ENCODE data around the gene NDUFB3. TPM values are rescaled to one million over a fixed set of nuclear protein-coding genes. Genes with fewer than 3 reads are reported as not detected.
A peak's percentile ranks its signal among the peaks of the same experiment; 100 is the strongest.
"Not testable (repeated sequence)": the region's sequence is repeated elsewhere in the genome, so short reads cannot be mapped to it uniquely, and the experiment has no call there.

NDUFB3 gene
- polyA plus RNA-seq, 2 donors: 70.5 to 116 TPM

DNA sequence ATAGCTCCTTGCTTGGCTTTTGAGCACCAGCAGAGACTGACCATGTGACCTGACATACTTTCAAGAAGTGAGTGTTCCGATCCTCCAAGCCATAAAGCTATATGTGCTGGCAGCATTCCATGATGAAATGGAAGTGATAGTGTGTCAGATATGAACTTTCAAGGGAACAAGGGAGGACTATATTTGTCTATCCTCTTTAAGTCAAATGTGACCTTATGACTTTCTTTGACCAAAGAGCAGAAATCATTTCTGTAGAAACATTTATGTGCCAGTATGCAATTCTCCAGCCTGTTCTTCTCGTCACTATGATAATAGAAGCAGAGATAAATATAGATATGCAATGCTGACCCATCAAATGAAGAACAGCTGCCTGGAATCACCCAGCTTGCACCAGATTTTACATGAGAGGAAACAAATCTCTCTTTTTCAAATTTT is 14.7 kb upstream of the NDUFB3 start:
- Histone ChIP-seq H3K9me3 (ENCODE audit: control insufficient read depth in 2 of 2, insufficient read depth in 1 of 2, low read depth in 1 of 2, low read length in 1 of 2) (no peaks in the 10 kb centered on the region), H3K4me3 (ENCODE audit: low read depth in 1 of 2, low read length in 2 of 2) (no peak overlapping the region), H3K4me1 (ENCODE audit: control insufficient read depth in 2 of 2, insufficient read depth in 2 of 2, low read length in 1 of 2) (no peaks in the 10 kb centered on the region), H3K27me3 (ENCODE audit: control insufficient read depth in 1 of 2, insufficient read depth in 2 of 2, low read length in 2 of 2) (no peaks in the 10 kb centered on the region), H3K36me3 (ENCODE audit: control insufficient read depth in 2 of 2, insufficient read depth in 2 of 2, low read length in 1 of 2) (no peaks in the 10 kb centered on the region), H3K27ac (ENCODE audit: low read depth in 2 of 2, low read length in 1 of 2) (no peak overlapping the region)
- 53 to 58% methylated on average over 2 of the region's 2 CpGs for WGBS, 2 donors

- Histone ChIP-seq H3K27ac (ENCODE audit: low read depth in 2 of 2, low read length in 1 of 2) (no peak overlapping the region), H3K4me1 (ENCODE audit: control insufficient read depth in 2 of 2, insufficient read depth in 2 of 2, low read length in 1 of 2) (no peaks in the 10 kb centered on the region), H3K36me3 (ENCODE audit: control insufficient read depth in 2 of 2, insufficient read depth in 2 of 2, low read length in 1 of 2) (no peaks in the 10 kb centered on the region), H3K27me3 (ENCODE audit: control insufficient read depth in 1 of 2, insufficient read depth in 2 of 2, low read length in 2 of 2) (no peaks in the 10 kb centered on the region), H3K9me3 (ENCODE audit: control insufficient read depth in 2 of 2, insufficient read depth in 1 of 2, low read depth in 1 of 2, low read length in 1 of 2) (no peaks in the 10 kb centered on the region), H3K4me3 (ENCODE audit: low read depth in 1 of 2, low read length in 2 of 2) (no peak overlapping the region)
- WGBS, 2 donors: 73 to 85% methylated on average over 4 of the region's 4 CpGs
These were observed 14.0 kb upstream of the NDUFB3 start for GRCh38 chr2:201057715-201058248.

DNA sequence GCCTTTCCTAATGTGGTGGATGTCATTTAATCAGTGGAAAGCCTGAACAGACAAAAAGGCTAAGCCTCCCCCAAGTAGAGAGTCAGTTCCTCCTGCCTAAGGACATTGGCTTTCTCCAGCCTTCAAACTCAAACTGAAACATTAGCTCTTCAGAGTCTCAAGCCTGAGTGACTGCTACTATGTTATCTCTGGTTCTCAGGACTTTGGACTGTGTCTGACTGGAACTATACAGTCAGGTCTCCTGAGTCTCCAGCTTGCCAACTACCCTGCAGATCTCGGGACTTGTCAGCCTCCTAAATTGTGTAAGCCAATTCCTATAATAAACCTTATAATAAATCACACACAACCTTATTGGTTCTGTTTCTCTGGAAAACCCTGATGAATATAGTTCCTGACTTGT is 12.9 kb upstream of the NDUFB3 start:
- Histone ChIP-seq H3K36me3 (ENCODE audit: control insufficient read depth in 2 of 2, insufficient read depth in 2 of 2, low read length in 1 of 2) (no peaks in the 10 kb centered on the region), H3K27me3 (ENCODE audit: control insufficient read depth in 1 of 2, insufficient read depth in 2 of 2, low read length in 2 of 2) (no peaks in the 10 kb centered on the region), H3K27ac (ENCODE audit: low read depth in 2 of 2, low read length in 1 of 2) (no peak overlapping the region), H3K4me1 (ENCODE audit: control insufficient read depth in 2 of 2, insufficient read depth in 2 of 2, low read length in 1 of 2) (no peaks in the 10 kb centered on the region), H3K9me3 (ENCODE audit: control insufficient read depth in 2 of 2, insufficient read depth in 1 of 2, low read depth in 1 of 2, low read length in 1 of 2) (no peaks in the 10 kb centered on the region), H3K4me3 (ENCODE audit: low read depth in 1 of 2, low read length in 2 of 2) (no peak overlapping the region)
- 86 to 91% methylated on average over 1 of the region's 1 CpG for WGBS, 2 donors

- 90 to 92% methylated on average over 10 of the region's 10 CpGs for WGBS, 2 donors
- Histone ChIP-seq H3K36me3 (ENCODE audit: control insufficient read depth in 2 of 2, insufficient read depth in 2 of 2, low read length in 1 of 2) (no peaks in the 10 kb centered on the region), H3K27ac (ENCODE audit: low read depth in 2 of 2, low read length in 1 of 2) (no peak overlapping the region), H3K4me1 (ENCODE audit: control insufficient read depth in 2 of 2, insufficient read depth in 2 of 2, low read length in 1 of 2) (no peaks in the 10 kb centered on the region), H3K4me3 (ENCODE audit: low read depth in 1 of 2, low read length in 2 of 2) (no peak overlapping the region), H3K9me3 (ENCODE audit: control insufficient read depth in 2 of 2, insufficient read depth in 1 of 2, low read depth in 1 of 2, low read length in 1 of 2) (no peaks in the 10 kb centered on the region), H3K27me3 (ENCODE audit: control insufficient read depth in 1 of 2, insufficient read depth in 2 of 2, low read length in 2 of 2) (no peaks in the 10 kb centered on the region)
These were observed 11.6 kb upstream of the NDUFB3 start for GRCh38 chr2:201059961-201060755.

DNA sequence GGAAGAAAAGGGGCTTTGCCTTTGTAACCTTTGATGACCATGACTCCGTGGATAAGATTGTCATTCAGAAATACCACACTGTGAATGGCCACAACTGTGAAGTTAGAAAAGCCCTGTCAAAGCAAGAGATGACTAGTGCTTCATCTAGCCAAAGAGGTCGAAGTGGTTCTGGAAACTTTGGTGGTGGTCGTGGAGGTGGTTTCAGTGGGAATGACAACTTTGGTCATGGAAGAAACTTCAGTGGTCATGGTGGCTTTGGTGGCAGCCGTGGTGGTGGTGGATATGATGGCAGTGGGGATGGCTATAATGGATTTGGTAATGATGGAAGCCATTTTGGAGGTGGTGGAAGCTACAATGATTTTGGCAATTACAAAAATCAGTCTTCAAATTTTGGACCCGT is 8.3 kb upstream of the NDUFB3 start:
- not testable (repeated sequence) for H3K27me3 ChIP-seq (ENCODE audit: control insufficient read depth in 1 of 2, insufficient read depth in 2 of 2, low read length in 2 of 2); H3K36me3 ChIP-seq (ENCODE audit: control insufficient read depth in 2 of 2, insufficient read depth in 2 of 2, low read length in 1 of 2); H3K4me3 ChIP-seq (ENCODE audit: low read depth in 1 of 2, low read length in 2 of 2); H3K9me3 ChIP-seq (ENCODE audit: control insufficient read depth in 2 of 2, insufficient read depth in 1 of 2, low read depth in 1 of 2, low read length in 1 of 2); H3K4me1 ChIP-seq (ENCODE audit: control insufficient read depth in 2 of 2, insufficient read depth in 2 of 2, low read length in 1 of 2)
- WGBS, 2 donors: 88 to 90% methylated on average over 5 of the region's 5 CpGs
- peak overlapping the region; percentile 67 to 78 for H3K27ac ChIP-seq (ENCODE audit: low read depth in 2 of 2, low read length in 1 of 2)

- Histone ChIP-seq H3K4me3 (ENCODE audit: low read depth in 1 of 2, low read length in 2 of 2) (no peak overlapping the region), H3K36me3 (ENCODE audit: control insufficient read depth in 2 of 2, insufficient read depth in 2 of 2, low read length in 1 of 2) (no peaks in the 10 kb centered on the region), H3K27ac (ENCODE audit: low read depth in 2 of 2, low read length in 1 of 2) (peak overlapping the region in 1 of 2 donors; percentile 47), H3K9me3 (ENCODE audit: control insufficient read depth in 2 of 2, insufficient read depth in 1 of 2, low read depth in 1 of 2, low read length in 1 of 2) (no peaks in the 10 kb centered on the region), H3K4me1 (ENCODE audit: control insufficient read depth in 2 of 2, insufficient read depth in 2 of 2, low read length in 1 of 2) (no peaks in the 10 kb centered on the region), H3K27me3 (ENCODE audit: control insufficient read depth in 1 of 2, insufficient read depth in 2 of 2, low read length in 2 of 2) (no peaks in the 10 kb centered on the region)
- WGBS, 2 donors: 57 to 66% methylated on average over 2 of the region's 2 CpGs
These were observed 6.9 kb upstream of the NDUFB3 start for GRCh38 chr2:201064797-201065329.

GRCh38 chr2:201070948-201071478 is 788 bp upstream of the NDUFB3 start:
- H3K4me1 ChIP-seq (ENCODE audit: control insufficient read depth in 2 of 2, insufficient read depth in 2 of 2, low read length in 1 of 2): no peaks in the 10 kb centered on the region
- H3K9me3 ChIP-seq (ENCODE audit: control insufficient read depth in 2 of 2, insufficient read depth in 1 of 2, low read depth in 1 of 2, low read length in 1 of 2): peaks cover 0 to 2% of the 10 kb centered on the region in 2 donors
- no peaks in the 10 kb centered on the region for H3K36me3 ChIP-seq (ENCODE audit: control insufficient read depth in 2 of 2, insufficient read depth in 2 of 2, low read length in 1 of 2)
- peak overlapping the region; percentile 89 to 96 for H3K27ac ChIP-seq (ENCODE audit: low read depth in 2 of 2, low read length in 1 of 2)
- no peaks in the 10 kb centered on the region for H3K27me3 ChIP-seq (ENCODE audit: control insufficient read depth in 1 of 2, insufficient read depth in 2 of 2, low read length in 2 of 2)
- peak overlapping the region; percentile 97 for H3K4me3 ChIP-seq (ENCODE audit: low read depth in 1 of 2, low read length in 2 of 2)
- WGBS, 2 donors: 1% methylated on average over 20 to 21 of the region's 21 CpGs

DNA sequence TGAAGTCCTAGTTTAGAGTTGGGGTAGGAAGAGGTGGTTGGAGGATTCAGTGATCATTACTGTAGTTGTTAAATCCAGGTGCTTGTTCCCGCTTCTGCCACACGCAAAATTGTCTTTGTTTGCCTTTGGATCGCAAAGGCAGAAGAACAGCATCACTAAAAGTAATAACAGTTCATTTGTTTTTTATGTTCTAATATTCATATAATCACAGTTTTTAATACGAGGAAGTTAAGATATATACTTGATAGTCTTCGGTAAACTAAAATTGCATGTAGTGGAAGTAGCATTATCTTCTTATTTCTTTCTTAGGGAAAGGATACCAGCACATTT is 365 bp downstream of the NDUFB3 start:
- H3K27me3 ChIP-seq (ENCODE audit: control insufficient read depth in 1 of 2, insufficient read depth in 2 of 2, low read length in 2 of 2): no peaks in the 10 kb centered on the region
- peak overlapping the region; percentile 97 for H3K4me3 ChIP-seq (ENCODE audit: low read depth in 1 of 2, low read length in 2 of 2)
- H3K36me3 ChIP-seq (ENCODE audit: control insufficient read depth in 2 of 2, insufficient read depth in 2 of 2, low read length in 1 of 2): no peaks in the 10 kb centered on the region
- H3K27ac ChIP-seq (ENCODE audit: low read depth in 2 of 2, low read length in 1 of 2): peak overlapping the region; percentile 83 to 96
- 2% methylated on average over 5 of the region's 5 CpGs for WGBS, 2 donors
- no peaks in the 10 kb centered on the region for H3K4me1 ChIP-seq (ENCODE audit: control insufficient read depth in 2 of 2, insufficient read depth in 2 of 2, low read length in 1 of 2)
- H3K9me3 ChIP-seq (ENCODE audit: control insufficient read depth in 2 of 2, insufficient read depth in 1 of 2, low read depth in 1 of 2, low read length in 1 of 2): peaks cover 0 to 2% of the 10 kb centered on the region in 2 donors

DNA sequence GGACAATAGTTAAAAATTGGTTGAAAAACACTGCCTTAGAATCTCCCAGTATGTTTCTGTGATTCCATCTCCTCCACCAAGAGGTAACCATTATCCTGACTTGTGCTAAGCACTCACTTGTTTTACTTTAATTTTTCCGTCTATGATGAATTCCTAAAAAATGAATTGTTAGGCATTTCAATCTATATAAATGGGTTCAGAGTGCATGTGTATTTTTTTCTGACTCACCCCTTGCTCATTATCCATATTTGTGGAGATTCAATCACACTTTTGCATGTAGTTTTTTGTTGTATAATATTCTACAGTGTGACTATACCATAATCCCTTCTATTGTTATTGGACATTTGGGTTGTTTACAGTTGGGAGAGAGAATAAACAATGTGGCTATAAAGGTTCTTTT is 1.3 kb downstream of the NDUFB3 start:
- Histone ChIP-seq H3K27ac (ENCODE audit: low read depth in 2 of 2, low read length in 1 of 2) (no peak overlapping the region), H3K9me3 (ENCODE audit: control insufficient read depth in 2 of 2, insufficient read depth in 1 of 2, low read depth in 1 of 2, low read length in 1 of 2) (peaks cover 0 to 2% of the 10 kb centered on the region in 2 donors), H3K27me3 (ENCODE audit: control insufficient read depth in 1 of 2, insufficient read depth in 2 of 2, low read length in 2 of 2) (no peaks in the 10 kb centered on the region), H3K36me3 (ENCODE audit: control insufficient read depth in 2 of 2, insufficient read depth in 2 of 2, low read length in 1 of 2) (no peaks in the 10 kb centered on the region), H3K4me1 (ENCODE audit: control insufficient read depth in 2 of 2, insufficient read depth in 2 of 2, low read length in 1 of 2) (no peaks in the 10 kb centered on the region), H3K4me3 (ENCODE audit: low read depth in 1 of 2, low read length in 2 of 2) (peak overlapping the region in 1 of 2 donors; percentile 97)
- 76 to 83% methylated on average over 1 of the region's 1 CpG for WGBS, 2 donors
